ENCODE data around the gene CLASRP. TPM values are rescaled to one million over a fixed set of nuclear protein-coding genes. Genes with fewer than 3 reads are reported as not detected.

The CLASRP gene
- polyA plus RNA-seq, 1 donor from 2014 or later = 30.1 TPM

DNA sequence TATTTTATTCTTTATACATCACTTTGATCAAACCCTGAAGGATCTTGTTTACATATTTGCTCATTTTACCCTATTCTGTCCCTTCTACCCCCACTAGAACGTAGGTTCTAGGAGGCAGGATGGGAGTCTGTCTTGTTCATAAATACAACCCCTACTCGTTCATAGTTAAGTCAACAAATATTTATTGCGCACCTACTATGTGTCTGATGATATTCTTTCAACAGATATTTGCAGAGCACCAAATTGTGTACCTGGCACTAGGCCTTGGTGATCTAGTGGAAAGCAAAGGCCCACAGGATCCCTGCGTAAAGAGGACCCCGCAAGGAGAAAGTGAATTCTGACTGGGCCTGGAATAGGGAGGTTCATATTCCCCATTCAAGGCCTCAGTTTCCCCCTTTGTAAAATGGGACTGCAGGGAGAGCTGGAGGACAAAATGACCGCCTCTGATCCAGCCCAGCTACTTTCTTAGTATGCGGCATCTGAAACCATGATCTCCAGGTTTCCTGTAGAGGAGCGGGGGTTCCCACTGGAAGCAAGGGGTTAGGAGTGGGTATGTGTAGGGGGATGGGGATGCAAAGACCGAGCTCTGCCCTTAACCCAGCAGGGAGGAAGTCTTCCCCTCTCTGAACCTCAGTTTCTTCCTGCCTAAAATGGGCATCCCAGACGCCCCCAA, 39.7 kb downstream of the CLASRP start:
- no peak for TF ChIP-seq RAD21 (conservative IDR thresholded peaks at IDR 0.05)
- no peak for TF ChIP-seq MXI1 (conservative IDR thresholded peaks at IDR 0.05; ENCODE audit: poor library complexity, severe bottlenecking)
- TF ChIP-seq, protein P1, sequence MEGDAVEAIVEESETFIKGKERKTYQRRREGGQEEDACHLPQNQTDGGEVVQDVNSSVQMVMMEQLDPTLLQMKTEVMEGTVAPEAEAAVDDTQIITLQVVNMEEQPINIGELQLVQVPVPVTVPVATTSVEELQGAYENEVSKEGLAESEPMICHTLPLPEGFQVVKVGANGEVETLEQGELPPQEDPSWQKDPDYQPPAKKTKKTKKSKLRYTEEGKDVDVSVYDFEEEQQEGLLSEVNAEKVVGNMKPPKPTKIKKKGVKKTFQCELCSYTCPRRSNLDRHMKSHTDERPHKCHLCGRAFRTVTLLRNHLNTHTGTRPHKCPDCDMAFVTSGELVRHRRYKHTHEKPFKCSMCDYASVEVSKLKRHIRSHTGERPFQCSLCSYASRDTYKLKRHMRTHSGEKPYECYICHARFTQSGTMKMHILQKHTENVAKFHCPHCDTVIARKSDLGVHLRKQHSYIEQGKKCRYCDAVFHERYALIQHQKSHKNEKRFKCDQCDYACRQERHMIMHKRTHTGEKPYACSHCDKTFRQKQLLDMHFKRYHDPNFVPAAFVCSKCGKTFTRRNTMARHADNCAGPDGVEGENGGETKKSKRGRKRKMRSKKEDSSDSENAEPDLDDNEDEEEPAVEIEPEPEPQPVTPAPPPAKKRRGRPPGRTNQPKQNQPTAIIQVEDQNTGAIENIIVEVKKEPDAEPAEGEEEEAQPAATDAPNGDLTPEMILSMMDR (IDR thresholded peaks at IDR 0.05; ENCODE audit: poor library complexity, severe bottlenecking) = no peak
- TF ChIP-seq, protein P2, sequence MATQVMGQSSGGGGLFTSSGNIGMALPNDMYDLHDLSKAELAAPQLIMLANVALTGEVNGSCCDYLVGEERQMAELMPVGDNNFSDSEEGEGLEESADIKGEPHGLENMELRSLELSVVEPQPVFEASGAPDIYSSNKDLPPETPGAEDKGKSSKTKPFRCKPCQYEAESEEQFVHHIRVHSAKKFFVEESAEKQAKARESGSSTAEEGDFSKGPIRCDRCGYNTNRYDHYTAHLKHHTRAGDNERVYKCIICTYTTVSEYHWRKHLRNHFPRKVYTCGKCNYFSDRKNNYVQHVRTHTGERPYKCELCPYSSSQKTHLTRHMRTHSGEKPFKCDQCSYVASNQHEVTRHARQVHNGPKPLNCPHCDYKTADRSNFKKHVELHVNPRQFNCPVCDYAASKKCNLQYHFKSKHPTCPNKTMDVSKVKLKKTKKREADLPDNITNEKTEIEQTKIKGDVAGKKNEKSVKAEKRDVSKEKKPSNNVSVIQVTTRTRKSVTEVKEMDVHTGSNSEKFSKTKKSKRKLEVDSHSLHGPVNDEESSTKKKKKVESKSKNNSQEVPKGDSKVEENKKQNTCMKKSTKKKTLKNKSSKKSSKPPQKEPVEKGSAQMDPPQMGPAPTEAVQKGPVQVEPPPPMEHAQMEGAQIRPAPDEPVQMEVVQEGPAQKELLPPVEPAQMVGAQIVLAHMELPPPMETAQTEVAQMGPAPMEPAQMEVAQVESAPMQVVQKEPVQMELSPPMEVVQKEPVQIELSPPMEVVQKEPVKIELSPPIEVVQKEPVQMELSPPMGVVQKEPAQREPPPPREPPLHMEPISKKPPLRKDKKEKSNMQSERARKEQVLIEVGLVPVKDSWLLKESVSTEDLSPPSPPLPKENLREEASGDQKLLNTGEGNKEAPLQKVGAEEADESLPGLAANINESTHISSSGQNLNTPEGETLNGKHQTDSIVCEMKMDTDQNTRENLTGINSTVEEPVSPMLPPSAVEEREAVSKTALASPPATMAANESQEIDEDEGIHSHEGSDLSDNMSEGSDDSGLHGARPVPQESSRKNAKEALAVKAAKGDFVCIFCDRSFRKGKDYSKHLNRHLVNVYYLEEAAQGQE (IDR thresholded peaks at IDR 0.05; ENCODE audit: borderline replicate concordance) = no peak
- TF ChIP-seq POLR2AphosphoS5 (IDR thresholded peaks at IDR 0.05) = no peak
- TF ChIP-seq EZH2 (IDR thresholded peaks at IDR 0.05; ENCODE audit: borderline replicate concordance, insufficient read depth, low read length, poor library complexity, severe bottlenecking) = no peak
- TF ChIP-seq TAF1 (IDR thresholded peaks at IDR 0.05; ENCODE audit: low read depth) = no peak
- TF ChIP-seq EP300 (conservative IDR thresholded peaks at IDR 0.05; ENCODE audit: poor library complexity, severe bottlenecking) = no peak
- TF ChIP-seq SMC3 (conservative IDR thresholded peaks at IDR 0.05; ENCODE audit: poor library complexity) = no peak
- no peak overlapping the region for H3K27ac ChIP-seq (ENCODE audit: low read length)
- no peaks in the 10 kb centered on the region for H4K20me1 ChIP-seq (ENCODE audit: insufficient read depth)
- peak overlapping the region; percentile 78 for H3K4me3 ChIP-seq (ENCODE audit: low read length)
- no peaks in the 10 kb centered on the region for H3K9me3 ChIP-seq (ENCODE audit: low read length)
- peak overlapping the region; percentile 78 for H3K9ac ChIP-seq (ENCODE audit: low read length)
- peak overlapping the region; percentile 65 for H3K4me2 ChIP-seq (ENCODE audit: low read length)
- H3F3A ChIP-seq (ENCODE audit: insufficient read depth, low read length, poor library complexity, severe bottlenecking) = no peaks in the 10 kb centered on the region
- no peaks in the 10 kb centered on the region for H3K9me2 ChIP-seq (ENCODE audit: insufficient read depth, low read length)
- peaks cover 33% of the 10 kb centered on the region for H3K27me3 ChIP-seq (ENCODE audit: insufficient read depth, low read depth, low read length)
- H3K36me3 ChIP-seq (ENCODE audit: insufficient read depth, low read length) = no peaks in the 10 kb centered on the region
- H2AFZ ChIP-seq (ENCODE audit: low read depth, low read length) = peak overlapping the region; percentile 27
- peaks cover 18% of the 10 kb centered on the region for H3K79me2 ChIP-seq (replicated peaks; ENCODE audit: insufficient read depth, low read length)

DNA sequence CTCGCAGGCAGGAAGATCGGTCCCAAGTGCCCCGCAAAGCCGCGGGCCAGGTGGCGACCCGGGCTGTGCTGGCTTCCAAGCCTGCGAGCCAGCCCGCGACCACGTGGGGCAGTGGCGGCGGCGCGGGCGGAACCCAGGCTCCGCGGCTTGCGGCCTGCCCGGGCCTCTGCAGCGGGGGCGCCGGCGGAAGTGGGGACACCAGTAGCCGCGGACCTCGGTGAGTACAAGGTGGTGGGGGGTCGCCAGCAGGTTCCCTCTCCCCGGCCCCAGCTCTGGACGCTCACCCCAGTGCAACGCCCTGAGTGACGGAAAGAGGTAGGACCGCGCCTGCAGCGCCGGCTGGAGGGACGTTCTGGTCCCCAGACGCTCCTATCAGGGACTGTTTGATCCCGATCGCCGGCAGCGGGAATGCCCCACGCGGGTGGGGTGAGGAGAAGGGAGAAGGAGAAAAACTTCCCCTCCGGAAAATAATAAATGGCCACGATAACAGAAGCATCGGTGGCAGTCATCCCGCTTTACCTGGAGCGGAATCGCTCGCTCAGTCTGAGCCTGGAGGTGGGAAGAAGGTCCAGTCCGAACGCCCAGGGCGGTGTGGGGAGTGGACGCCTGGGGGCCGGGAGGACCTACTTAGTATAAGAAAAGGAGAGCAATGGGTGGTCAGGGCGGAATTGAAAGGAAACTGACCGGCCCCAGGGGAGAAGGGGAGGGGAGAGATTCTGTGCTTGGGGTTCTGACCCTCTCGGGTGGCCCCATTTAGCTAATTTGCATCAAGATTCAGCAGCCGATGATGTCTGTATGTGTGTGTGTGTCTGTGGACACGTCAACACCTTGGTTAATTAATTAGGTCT, 40.4 kb downstream of the CLASRP start, which contains the start of gene GEMIN7:
GEMIN7 (plus strand) TSS at position 198 of the 848 bp plus-strand sequence. CDS start 10,855 bp downstream, outside the sequence.
- Histone ChIP-seq H3F3A (ENCODE audit: insufficient read depth, low read length, poor library complexity, severe bottlenecking) (no peaks in the 10 kb centered on the region), H4K20me1 (ENCODE audit: insufficient read depth) (no peaks in the 10 kb centered on the region), H3K9me2 (ENCODE audit: insufficient read depth, low read length) (no peaks in the 10 kb centered on the region), H3K36me3 (ENCODE audit: insufficient read depth, low read length) (no peaks in the 10 kb centered on the region), H3K79me2 (replicated peaks; ENCODE audit: insufficient read depth, low read length) (peaks cover 18% of the 10 kb centered on the region), H3K4me2 (ENCODE audit: low read length) (peak within 1 kb of the TSS; percentile 99), H2AFZ (ENCODE audit: low read depth, low read length) (peak within 1 kb of the TSS; percentile 41), H3K9me3 (ENCODE audit: low read length) (no peaks in the 10 kb centered on the region), H3K4me3 (ENCODE audit: low read length) (peak within 1 kb of the TSS; percentile 78), H3K27ac (ENCODE audit: low read length) (peak within 1 kb of the TSS; percentile 46), H3K9ac (ENCODE audit: low read length) (peak within 1 kb of the TSS; percentile 78), H3K27me3 (ENCODE audit: insufficient read depth, low read depth, low read length) (peaks cover 33% of the 10 kb centered on the region)
- TF ChIP-seq EP300 (conservative IDR thresholded peaks at IDR 0.05; ENCODE audit: poor library complexity, severe bottlenecking) (peak; percentile 53), EZH2 (IDR thresholded peaks at IDR 0.05; ENCODE audit: borderline replicate concordance, insufficient read depth, low read length, poor library complexity, severe bottlenecking) (no peak), TAF1 (IDR thresholded peaks at IDR 0.05; ENCODE audit: low read depth) (peak; percentile 80), SMC3 (conservative IDR thresholded peaks at IDR 0.05; ENCODE audit: poor library complexity) (peak; percentile 47), POLR2AphosphoS5 (IDR thresholded peaks at IDR 0.05) (peak; percentile 74), MXI1 (conservative IDR thresholded peaks at IDR 0.05; ENCODE audit: poor library complexity, severe bottlenecking) (peak; percentile 92), RAD21 (conservative IDR thresholded peaks at IDR 0.05) (no peak)
- TF ChIP-seq, protein P1 (IDR thresholded peaks at IDR 0.05; ENCODE audit: poor library complexity, severe bottlenecking) = peak; percentile 66
- TF ChIP-seq, protein P2 (IDR thresholded peaks at IDR 0.05; ENCODE audit: borderline replicate concordance) = peak; percentile 86
